GM10248 (cell line): ENCODE measurements around the gene LSM3.
"Not testable (repeated sequence)": the region's sequence is repeated elsewhere in the genome, so short reads cannot be mapped to it uniquely, and the experiment has no call there.

Experiments used
- CTCF ChIA-PET: fragments of 300-600 bp; sonication (Branson Sonifier 250); formaldehyde crosslinking; extraction: SDS; loops from one replicate; lab custom pipeline; 2021; ENCODE audit warnings: antibody characterized with exemption; lab: Yijun Ruan, JAX
- POLR2A ChIA-PET: fragments of 350-650 bp; sonication (Branson Sonifier 250); formaldehyde crosslinking; extraction: SDS; loops from one replicate; lab custom pipeline; 2020; ENCODE audit warnings: antibody characterized with exemption; lab: Yijun Ruan, JAX
- DNase-seq: peaks from one replicate; pipeline ENCODE4 v3.0.0; 2012; ENCODE audit errors: extremely low spot score
- CTCF ChIP-seq: IDR thresholded peaks from 2 replicates; pipeline ENCODE4 v1.5.1; 2012; ENCODE audit warnings: mild to moderate bottlenecking, low read depth; ENCODE audit errors: extremely low read depth, missing control alignments, control extremely low read depth

Gene LSM3

GRCh38 chr3:14228681-14229470 lies 50.3 kb downstream of the LSM3 start:
- POLR2A ChIA-PET: no interaction called here
- CTCF ChIA-PET: interaction anchor here (1.5 to 3.4 kb wide), 2 partner anchors 10 to 26 kb away, joined by 3 to 18 read pairs; no protein-coding TSS in a partner anchor
- no peak for DNase-seq
- no peak for TF ChIP-seq CTCF

DNA sequence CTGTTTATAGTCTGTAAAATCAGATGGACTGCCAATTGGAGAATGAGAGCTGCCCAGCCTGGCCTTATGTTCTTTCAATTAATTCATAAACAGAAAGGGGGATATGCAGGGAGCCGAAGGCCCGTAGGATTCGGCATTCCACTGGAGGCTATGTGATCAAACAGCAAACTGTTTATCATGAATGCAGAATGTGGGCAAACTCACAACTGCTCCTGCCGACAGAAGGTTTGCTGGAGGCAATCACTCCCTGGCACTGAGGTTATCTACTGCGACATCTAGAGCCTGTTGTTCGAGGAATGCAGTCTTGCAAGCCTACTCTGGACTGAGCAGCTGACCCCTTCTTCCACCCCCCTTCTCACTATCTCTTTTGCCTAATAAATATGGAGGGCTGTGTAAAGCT lies 51.1 kb downstream of the LSM3 start:
- POLR2A ChIA-PET, DNase-seq: not testable (repeated sequence)
- CTCF ChIA-PET: interaction anchor here (1.5 to 3.4 kb wide), 2 partner anchors 11 to 26 kb away, joined by 3 to 18 read pairs; no protein-coding TSS in a partner anchor

DNA sequence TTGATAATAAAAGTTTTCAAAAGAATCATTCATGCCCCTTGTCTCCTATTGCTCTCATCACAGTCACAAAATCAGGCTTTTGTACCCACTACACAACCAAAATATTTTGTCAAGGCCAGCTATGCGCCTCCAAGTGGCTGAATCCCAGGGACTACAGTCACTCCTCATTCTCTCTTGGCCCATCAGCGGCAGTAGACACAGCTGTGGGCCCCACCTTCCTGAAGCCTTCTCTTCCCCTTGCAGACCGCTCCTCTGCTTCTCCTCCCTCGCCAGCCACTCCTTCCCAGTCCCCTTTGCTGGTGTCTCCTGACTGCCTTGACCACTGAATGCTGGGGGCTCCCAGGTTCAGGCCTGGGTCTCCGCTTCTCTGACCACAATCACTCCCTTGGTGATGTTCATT lies 52.1 kb downstream of the LSM3 start:
- ChIA-PET POLR2A (no interaction called here), CTCF (interaction anchor here (1.0 to 3.4 kb wide), 5 partner anchors 12 to 334 kb away, joined by 3 to 18 read pairs (median 4); no protein-coding TSS in a partner anchor)
- DNase-seq: no peak
- no peak for TF ChIP-seq CTCF

GRCh38 chr3:14231145-14231990 lies 52.8 kb downstream of the LSM3 start:
- no peak for TF ChIP-seq CTCF
- ChIA-PET CTCF (interaction anchor here (1.0 to 3.4 kb wide), 5 partner anchors 11 to 335 kb away, joined by 3 to 18 read pairs (median 4); no protein-coding TSS in a partner anchor), POLR2A (no interaction called here)
- DNase-seq: no peak

GRCh38 chr3:14231998-14232501 lies 53.4 kb downstream of the LSM3 start:
- no peak for TF ChIP-seq CTCF
- POLR2A ChIA-PET: no interaction called here
- no peak for DNase-seq
- CTCF ChIA-PET: interaction anchor here (0.7 to 3.4 kb wide), 6 partner anchors 11 to 35 kb away, joined by 3 to 18 read pairs (median 4); no protein-coding TSS in a partner anchor

- no peak for DNase-seq
- ChIA-PET POLR2A (no interaction called here), CTCF (interaction anchor here (4.3 kb wide), 1 partner anchor 31 kb away, joined by 19 read pairs; no protein-coding TSS in a partner anchor)
- no peak for TF ChIP-seq CTCF
Observed at GRCh38 chr3:14234251-14235002, 55.8 kb downstream of the LSM3 start.
